C4-2B (cell line): ENCODE data around the gene HORMAD2.

Experiments used
- ZFX ChIP-seq: fragments of 450-650 bp; IDR thresholded peaks from 2 replicates; pipeline ENCODE4 v1.6.1; 2017
- TF ChIP-seq, protein P1 (sequence below): fragments of 450-650 bp; conservative IDR thresholded peaks from 2 replicates; pipeline ENCODE4 v1.5.1; 2017; ENCODE audit warnings: mild to moderate bottlenecking

DNA sequence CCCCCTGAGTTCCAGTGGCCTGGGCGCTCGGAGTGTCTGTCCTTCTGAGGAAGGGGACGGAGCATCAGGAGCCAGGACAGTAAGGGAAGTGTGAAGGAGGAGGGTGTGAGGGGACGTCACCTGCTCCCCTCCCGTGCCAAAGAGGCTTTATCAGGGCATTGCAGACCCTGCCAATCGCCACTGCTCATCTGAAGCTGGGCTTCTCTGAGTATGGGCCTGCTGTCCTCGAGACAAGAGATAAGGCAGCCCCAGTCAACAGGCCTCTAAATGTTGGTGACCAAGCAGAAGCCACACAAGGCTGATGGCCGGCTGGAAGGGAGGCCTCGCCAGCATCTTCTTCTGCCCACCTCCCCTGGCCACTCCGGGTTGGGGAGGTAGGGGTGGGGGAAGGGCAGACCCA lies 136.4 kb downstream of the HORMAD2 start:
- TF ChIP-seq, protein P1, sequence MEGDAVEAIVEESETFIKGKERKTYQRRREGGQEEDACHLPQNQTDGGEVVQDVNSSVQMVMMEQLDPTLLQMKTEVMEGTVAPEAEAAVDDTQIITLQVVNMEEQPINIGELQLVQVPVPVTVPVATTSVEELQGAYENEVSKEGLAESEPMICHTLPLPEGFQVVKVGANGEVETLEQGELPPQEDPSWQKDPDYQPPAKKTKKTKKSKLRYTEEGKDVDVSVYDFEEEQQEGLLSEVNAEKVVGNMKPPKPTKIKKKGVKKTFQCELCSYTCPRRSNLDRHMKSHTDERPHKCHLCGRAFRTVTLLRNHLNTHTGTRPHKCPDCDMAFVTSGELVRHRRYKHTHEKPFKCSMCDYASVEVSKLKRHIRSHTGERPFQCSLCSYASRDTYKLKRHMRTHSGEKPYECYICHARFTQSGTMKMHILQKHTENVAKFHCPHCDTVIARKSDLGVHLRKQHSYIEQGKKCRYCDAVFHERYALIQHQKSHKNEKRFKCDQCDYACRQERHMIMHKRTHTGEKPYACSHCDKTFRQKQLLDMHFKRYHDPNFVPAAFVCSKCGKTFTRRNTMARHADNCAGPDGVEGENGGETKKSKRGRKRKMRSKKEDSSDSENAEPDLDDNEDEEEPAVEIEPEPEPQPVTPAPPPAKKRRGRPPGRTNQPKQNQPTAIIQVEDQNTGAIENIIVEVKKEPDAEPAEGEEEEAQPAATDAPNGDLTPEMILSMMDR: no peak
- no peak for TF ChIP-seq ZFX
